SK-N-SH (cell line): Measurements from ENCODE around the gene ERLEC1. TPM values are rescaled to one million over a fixed set of nuclear protein-coding genes. Genes with fewer than 3 reads are reported as not detected.

ENCODE experiments used
- CTCF ChIA-PET: fragments of 300-600, 350-600 bp; formaldehyde crosslinking; extraction: SDS; loops from one replicate; lab custom pipeline; 2021; lab: Yijun Ruan, JAX
- POLR2A ChIA-PET: fragments of 350-600 bp; sonication (Branson Sonifier 250); formaldehyde crosslinking; extraction: SDS; loops from one replicate; lab custom pipeline; 2020; ENCODE audit warnings: antibody characterized with exemption, inconsistent platforms; lab: Yijun Ruan, JAX
- DNase-seq: peaks from one replicate; pipeline ENCODE4 v3.0.0; 2012
- H2AFZ ChIP-seq: fragments of 200-600 bp; sonication (generic); 2 replicates; pipeline ENCODE4 v1.8.1; 2016; ENCODE audit warnings: antibody characterized with exemption, mild to moderate bottlenecking, low read depth
- H3F3A ChIP-seq: fragments of 200-600 bp; sonication (generic); replicated peaks from 2 replicates; pipeline ENCODE3; 2016; ENCODE audit warnings: antibody characterized with exemption, mild to moderate bottlenecking; ENCODE audit not compliant: insufficient read depth
- H3K27ac ChIP-seq, 2 experiments: fragments of 200-500 bp in 1 of 2; fragments of 200-600 bp in 1 of 2; sonication (Bioruptor generic) in 1 of 2; sonication (generic), shearing (Covaris generic) in 1 of 2; 2 replicates each; pipeline versions ENCODE4 v1.5.1 to v1.6.1; 2014 to 2016; ENCODE audit warnings: low read depth in 2 of 2, inconsistent platforms in 1 of 2, low read length in 1 of 2, mild to moderate bottlenecking in 1 of 2, mixed read lengths in 1 of 2
- H3K27me3 ChIP-seq: fragments of 200-600 bp; sonication (generic), shearing (Covaris generic); 2 replicates; pipeline ENCODE4 v1.6.1; 2016; ENCODE audit warnings: mixed run types; ENCODE audit not compliant: insufficient read depth
- H3K36me3 ChIP-seq, 2 experiments: fragments of 200-500 bp in 1 of 2; fragments of 200-600 bp in 1 of 2; sonication (Bioruptor generic) in 1 of 2; sonication (generic) in 1 of 2; replicated peaks in 1 of 2; 2 replicates each; pipeline versions ENCODE3 to v1.5.1; 2014 to 2016; ENCODE audit warnings: low read length in 1 of 2, mild to moderate bottlenecking in 1 of 2; ENCODE audit not compliant: insufficient read depth in 2 of 2, control insufficient read depth in 1 of 2
- H3K4me1 ChIP-seq, 2 experiments: fragments of 200-500 bp in 1 of 2; fragments of 200-600 bp in 1 of 2; sonication (Bioruptor generic) in 1 of 2; sonication (generic), shearing (Covaris generic) in 1 of 2; 2 replicates each; pipeline versions ENCODE4 v1.5.1 to v1.6.1; 2014 to 2016; ENCODE audit warnings: low read depth in 1 of 2, low read length in 1 of 2, mixed run types in 1 of 2; ENCODE audit not compliant: insufficient read depth in 2 of 2, control insufficient read depth in 1 of 2
- H3K4me2 ChIP-seq: fragments of 200-600 bp; sonication (generic), shearing (Covaris generic); 2 replicates; pipeline ENCODE4 v1.6.1; 2017; ENCODE audit warnings: mixed run types
- H3K4me3 ChIP-seq, 2 experiments: fragments of 200-500 bp in 1 of 2; fragments of 200-600 bp in 1 of 2; sonication (Bioruptor generic) in 1 of 2; sonication (generic), shearing (Covaris generic) in 1 of 2; 2 replicates each; pipeline versions ENCODE4 v1.5.1 to v1.8.1; 2014 to 2016; ENCODE audit warnings: low read depth in 2 of 2, inconsistent platforms in 1 of 2, low read length in 1 of 2, mild to moderate bottlenecking in 1 of 2, mixed read lengths in 1 of 2, moderate library complexity in 1 of 2
- H3K79me2 ChIP-seq: fragments of 200-600 bp; sonication (generic); 2 replicates; pipeline ENCODE4 v1.8.1; 2017; ENCODE audit warnings: mild to moderate bottlenecking; ENCODE audit not compliant: insufficient read depth
- H3K9ac ChIP-seq: fragments of 200-600 bp; sonication (generic); 2 replicates; pipeline ENCODE4 v1.6.1; 2017; ENCODE audit warnings: mixed run types
- H3K9me2 ChIP-seq: fragments of 200-600 bp; sonication (generic); 2 replicates; pipeline ENCODE4 v1.6.1; 2017; ENCODE audit warnings: mixed run types
- H3K9me3 ChIP-seq: fragments of 200-600 bp; sonication (generic); 2 replicates; pipeline ENCODE4 v1.6.1; 2017; ENCODE audit warnings: mixed run types, mild to moderate bottlenecking, moderate library complexity
- H4K20me1 ChIP-seq: fragments of 200-600 bp; sonication (generic); 2 replicates; pipeline ENCODE4 v1.6.1; 2017; ENCODE audit warnings: mild to moderate bottlenecking, mixed run types; ENCODE audit not compliant: insufficient read depth
- CTCF ChIP-seq: fragments of 200-600 bp; sonication (generic); IDR thresholded peaks from 2 replicates; pipeline ENCODE4 v1.6.1; 2017; ENCODE audit warnings: antibody characterized with exemption, mild to moderate bottlenecking, moderate library complexity
- ELF1 ChIP-seq: IDR thresholded peaks from 2 replicates; pipeline ENCODE4 v1.4.0; 2012
- FOSL2 ChIP-seq: IDR thresholded peaks from 2 replicates; pipeline ENCODE4 v1.4.0; 2012; ENCODE audit warnings: low read depth, mild to moderate bottlenecking, moderate library complexity, borderline replicate concordance
- FOXJ3 ChIP-seq: sonication (generic); formaldehyde crosslinking; IDR thresholded peaks from 2 replicates; pipeline ENCODE4 v1.5.1; 2020; ENCODE audit warnings: mild to moderate bottlenecking, missing genetic modification reagents
- FOXM1 ChIP-seq: IDR thresholded peaks from 2 replicates; pipeline ENCODE4 v1.4.0; 2012; ENCODE audit warnings: low read depth, mild to moderate bottlenecking
- GABPA ChIP-seq: IDR thresholded peaks from 2 replicates; pipeline ENCODE4 v1.4.0; 2012; ENCODE audit warnings: low read depth, mild to moderate bottlenecking
- GATA2 ChIP-seq: sonication (generic); formaldehyde crosslinking; IDR thresholded peaks from 2 replicates; pipeline ENCODE4 v1.5.0; 2020; ENCODE audit warnings: mild to moderate bottlenecking, missing genetic modification reagents
- JUND ChIP-seq: IDR thresholded peaks from 2 replicates; pipeline ENCODE4 v1.4.0; 2012
- MAX ChIP-seq: IDR thresholded peaks from 2 replicates; pipeline ENCODE4 v1.4.0; 2012; ENCODE audit warnings: low read depth
- MXI1 ChIP-seq: IDR thresholded peaks from 2 replicates; pipeline ENCODE4 v1.6.1; 2012; ENCODE audit warnings: mild to moderate bottlenecking, low read depth, low read length, improper control_type of control experiment
- NFIC ChIP-seq: IDR thresholded peaks from 2 replicates; pipeline ENCODE4 v1.4.0; 2012; ENCODE audit warnings: borderline replicate concordance
- RAD21 ChIP-seq: IDR thresholded peaks from 2 replicates; pipeline ENCODE4 v1.6.1; 2012; ENCODE audit warnings: mild to moderate bottlenecking, low read length
- REST ChIP-seq: IDR thresholded peaks from 2 replicates; pipeline ENCODE4 v1.6.1; 2012; ENCODE audit warnings: mild to moderate bottlenecking, low read depth, low read length, moderate library complexity
- RXRA ChIP-seq: IDR thresholded peaks from 2 replicates; pipeline ENCODE4 v1.4.0; 2012; ENCODE audit warnings: low read depth, mild to moderate bottlenecking, borderline replicate concordance
- SIN3A ChIP-seq: IDR thresholded peaks from 2 replicates; pipeline ENCODE4 v1.6.1; 2012; ENCODE audit warnings: low read depth, mild to moderate bottlenecking, low read length, moderate library complexity, borderline replicate concordance
- SMC3 ChIP-seq: IDR thresholded peaks from 2 replicates; pipeline ENCODE4 v1.6.1; 2012; ENCODE audit warnings: low read depth, low read length, improper control_type of control experiment
- TCF12 ChIP-seq: IDR thresholded peaks from 2 replicates; pipeline ENCODE4 v1.4.0; 2012
- TEAD4 ChIP-seq: IDR thresholded peaks from 2 replicates; pipeline ENCODE4 v1.4.0; 2012; ENCODE audit warnings: mild to moderate bottlenecking, borderline replicate concordance; ENCODE audit not compliant: insufficient read depth
- USF2 ChIP-seq: fragments of 150-350 bp; IDR thresholded peaks from 2 replicates; pipeline ENCODE4 v1.6.1; 2017; ENCODE audit warnings: antibody characterized with exemption, low read length, low read depth, borderline replicate concordance
- YY1 ChIP-seq: IDR thresholded peaks from 2 replicates; pipeline ENCODE4 v1.4.0; 2012; ENCODE audit warnings: low read depth, mild to moderate bottlenecking
- ZBTB33 ChIP-seq: IDR thresholded peaks from 2 replicates; pipeline ENCODE4 v1.4.0; 2012; ENCODE audit warnings: low read depth, borderline replicate concordance
- WGBS: methylation state at CpG from one replicate; pipeline ENCODE4 v1.1.6; 2017; ENCODE audit warnings: low lambda C conversion rate; 5-methylcytosine and 5-hydroxymethylcytosine counted together
- polyA plus RNA-seq, 3 experiments: library from polyadenylated mRNA; depleted of rRNA; stranded (reverse); fragments of >200 nt; gene quantifications; 2 replicates each; pipeline ENCODE4 v1.2.3, GENCODE V29; 2012

The ERLEC1 gene
- polyA plus RNA-seq (2012; rRNA removed), result 59.8 and 61.7 TPM in 2 replicates
- 71.1 and 82.5 TPM in 2 replicates for polyA plus RNA-seq (2012; cell fraction: cytosol; rRNA removed)
- polyA plus RNA-seq (2012; cell fraction: nucleus; rRNA removed), result 22.7 and 31.4 TPM in 2 replicates

GRCh38 chr2:53786705-53787613 lies at the start of gene ERLEC1, which contains the start of gene ASB3:
Gene ERLEC1 (plus strand): TSS chr2:53787044. CDS start chr2:53787211, 167 bp downstream.
Gene ASB3 (minus strand): TSS chr2:53786953. CDS start chr2:53765572, 21,381 bp downstream.
- Histone ChIP-seq H3F3A (peaks cover 11% of the 10 kb centered on the region), H3K36me3 (peaks cover 0 to 9% of the 10 kb centered on the region in 2 experiments), H3K4me1 (peaks cover 14% of the 10 kb centered on the region in 2 experiments; a peak in 3 of 4 replicates), H2AFZ (peak within 1 kb of the TSS; percentile 86), H3K4me3 (peak within 1 kb of the TSS; percentile 88 to 98), H3K27ac (peak within 1 kb of the TSS; percentile 81 to 89), H3K79me2 (peaks cover 100% of the 10 kb centered on the region), H3K9me2 (no peaks in the 10 kb centered on the region; the same call in 1 of the 2 replicates), H3K27me3 (no peaks in the 10 kb centered on the region), H3K4me2 (peak within 1 kb of the TSS; percentile 85), H4K20me1 (peaks cover 11% of the 10 kb centered on the region; the same call in 1 of the 2 replicates), H3K9ac (peak within 1 kb of the TSS; percentile 86), H3K9me3 (no peaks in the 10 kb centered on the region)
- DNase-seq, result peak; percentile 94
- CTCF ChIA-PET, result interaction anchor here (0.9 to 1.2 kb wide), 3 partner anchors 9 to 19 kb away, joined by 3 to 4 read pairs (median 4); partner anchors contain the start of gene CHAC2
- POLR2A ChIA-PET, result interaction anchor here (2.2 kb wide), 1 partner anchor 19 kb away, joined by 20 read pairs; the partner anchor contains the start of gene CHAC2
- WGBS, result 1% methylated on average over 23 of the region's 77 CpGs
- TF ChIP-seq SMC3 (no peak), MAX (peak; percentile 76; the same call in 1 of the 2 replicates), ELF1 (peak; percentile 85), GATA2 (CRISPR knock-in tag) (no peak), MXI1 (peak; percentile 87), ZBTB33 (peak; percentile 82), REST (peak; percentile 50; the same call in 1 of the 2 replicates), FOXJ3 (CRISPR knock-in tag) (peak; percentile 98), RXRA (no peak), JUND (no peak), TEAD4 (no peak), CTCF (no peak), NFIC (peak; percentile 7; the same call in 1 of the 2 replicates), GABPA (peak; percentile 98), FOXM1 (no peak), SIN3A (peak; percentile 96; the same call in 1 of the 2 replicates), YY1 (peak; percentile 75), TCF12 (peak; percentile 29; the same call in 1 of the 2 replicates), USF2 (no peak), FOSL2 (no peak), RAD21 (no peak)
